ENCODE data around the gene QKI. TPM values are rescaled to one million over a fixed set of nuclear protein-coding genes. Genes with fewer than 3 reads are reported as not detected.
"Not testable (repeated sequence)": the region's sequence is repeated elsewhere in the genome, so short reads cannot be mapped to it uniquely, and the experiment has no call there.

Gene QKI
- not detected in 2 replicates for total RNA-seq (2014; rRNA removed; shearing (Covaris generic))

DNA sequence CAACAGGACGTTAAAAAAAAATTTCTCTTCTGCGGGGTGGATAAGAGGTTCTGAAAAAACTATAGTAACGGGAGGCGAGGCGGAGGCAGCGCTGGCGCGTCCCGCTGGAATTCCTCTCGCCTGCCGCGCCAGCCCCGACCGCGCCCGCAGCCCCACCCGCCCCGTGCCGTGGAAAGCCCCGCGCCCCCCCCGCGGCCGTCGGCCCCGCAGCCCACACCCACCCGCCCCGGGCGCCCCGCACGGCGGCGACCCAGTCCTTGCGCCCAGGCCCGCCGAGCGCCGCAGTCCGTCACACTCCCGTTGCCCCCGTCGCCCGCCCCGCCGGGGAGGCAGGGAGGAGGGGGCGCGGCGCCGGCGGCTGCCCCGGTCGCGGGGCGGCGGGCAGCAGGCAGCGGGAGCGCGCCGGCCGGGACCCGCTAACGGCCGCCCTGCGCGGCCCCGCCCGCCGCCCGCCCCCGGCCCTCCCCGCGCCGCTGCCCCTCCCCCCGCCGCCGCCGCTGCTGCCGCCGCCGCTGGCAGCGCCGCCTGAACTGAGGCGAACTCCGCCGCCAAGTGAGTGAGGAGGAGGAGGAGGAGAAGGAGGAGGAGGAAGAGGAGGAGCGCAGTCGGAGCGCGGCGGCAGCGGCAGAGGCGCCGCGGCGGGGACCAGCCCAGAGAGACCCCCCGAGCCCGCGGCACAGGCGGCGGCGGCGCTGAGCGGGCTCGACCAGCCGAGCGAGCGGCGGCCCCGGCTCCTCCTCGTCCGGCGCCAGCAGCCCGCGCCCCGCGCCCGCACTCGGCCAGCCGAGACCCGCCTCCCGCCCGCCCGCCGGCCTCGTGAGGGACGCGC, at the start of gene QKI:
Gene QKI, plus strand, starts transcription at position 602 of the 829 bp plus-strand sequence. CDS start 476 bp downstream, outside the sequence.
- DNase-seq (ENCODE audit: low spot score), result no peak

DNA sequence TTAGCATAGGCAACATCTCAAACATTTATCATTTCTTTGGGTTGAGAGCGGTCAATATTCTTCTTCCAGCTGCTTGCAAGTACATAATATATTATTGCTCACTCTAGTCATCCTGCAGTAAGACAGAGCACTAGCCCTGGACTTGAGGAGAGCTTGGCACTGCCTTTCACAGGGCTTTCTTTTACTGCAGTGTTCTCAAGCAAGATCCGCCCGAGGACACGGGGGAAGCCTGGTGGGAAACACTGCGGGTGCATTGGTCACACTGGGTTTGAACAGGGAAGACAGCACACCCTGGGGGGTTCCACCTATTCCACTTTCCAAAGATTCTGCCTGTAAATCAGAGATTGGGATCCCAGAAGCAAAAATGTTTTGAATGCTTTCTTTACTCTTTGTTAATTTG, 48.2 kb upstream of the QKI start:
- no peak for DNase-seq (ENCODE audit: low spot score)

DNA sequence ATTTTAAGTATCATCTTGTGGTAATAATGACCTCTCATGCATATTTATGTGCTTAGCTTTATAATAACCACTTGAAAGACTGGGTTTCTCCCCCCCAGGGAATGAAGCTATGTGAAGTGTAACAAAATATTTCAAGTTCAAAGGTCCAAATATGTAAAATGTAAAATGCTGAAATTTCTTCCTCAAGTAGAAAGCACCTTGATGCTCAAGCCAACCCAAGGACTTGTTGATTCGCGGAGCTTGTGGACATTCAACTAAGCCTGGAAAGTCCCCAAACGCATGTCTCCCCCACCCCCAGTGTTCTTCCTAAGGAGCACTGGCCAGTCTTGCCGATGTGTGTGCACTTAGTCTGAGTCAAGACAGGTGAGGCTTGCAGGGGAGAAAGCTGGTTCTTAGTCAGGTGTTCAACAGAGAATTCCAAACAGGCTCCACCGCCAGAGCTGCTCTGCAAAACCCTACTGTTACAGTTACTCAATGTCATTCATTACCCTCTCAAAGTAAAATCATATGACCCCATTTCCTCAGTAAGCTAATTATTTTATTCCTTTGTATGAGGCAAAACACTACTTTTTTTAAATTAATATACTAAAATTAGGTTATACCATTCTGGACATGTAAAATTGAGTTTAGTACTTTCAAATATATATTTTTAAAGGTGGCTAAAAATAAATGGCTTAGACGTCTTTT, 46.9 kb upstream of the QKI start:
- DNase-seq (ENCODE audit: low spot score), result no peak

DNA sequence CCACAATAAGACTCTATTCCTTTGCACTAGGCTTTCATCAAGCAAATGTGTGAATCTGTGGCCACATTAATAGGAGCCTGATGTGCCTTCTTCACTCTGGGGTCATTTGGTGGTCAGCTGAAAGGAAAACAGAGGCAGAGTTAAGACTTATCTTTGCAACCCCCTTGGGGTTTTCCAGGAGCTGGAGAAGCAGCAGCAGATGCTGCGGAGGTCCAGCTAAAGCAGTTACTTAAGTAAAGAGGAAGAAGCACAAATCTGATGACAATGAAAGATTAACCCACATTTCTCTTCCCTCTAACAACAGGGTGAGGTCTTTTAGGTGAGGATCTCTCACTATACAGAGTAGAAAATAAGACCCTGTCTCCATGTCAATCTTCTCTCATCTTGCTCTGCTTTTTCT, 45.4 kb upstream of the QKI start:
- DNase-seq (ENCODE audit: low spot score), result no peak

DNA sequence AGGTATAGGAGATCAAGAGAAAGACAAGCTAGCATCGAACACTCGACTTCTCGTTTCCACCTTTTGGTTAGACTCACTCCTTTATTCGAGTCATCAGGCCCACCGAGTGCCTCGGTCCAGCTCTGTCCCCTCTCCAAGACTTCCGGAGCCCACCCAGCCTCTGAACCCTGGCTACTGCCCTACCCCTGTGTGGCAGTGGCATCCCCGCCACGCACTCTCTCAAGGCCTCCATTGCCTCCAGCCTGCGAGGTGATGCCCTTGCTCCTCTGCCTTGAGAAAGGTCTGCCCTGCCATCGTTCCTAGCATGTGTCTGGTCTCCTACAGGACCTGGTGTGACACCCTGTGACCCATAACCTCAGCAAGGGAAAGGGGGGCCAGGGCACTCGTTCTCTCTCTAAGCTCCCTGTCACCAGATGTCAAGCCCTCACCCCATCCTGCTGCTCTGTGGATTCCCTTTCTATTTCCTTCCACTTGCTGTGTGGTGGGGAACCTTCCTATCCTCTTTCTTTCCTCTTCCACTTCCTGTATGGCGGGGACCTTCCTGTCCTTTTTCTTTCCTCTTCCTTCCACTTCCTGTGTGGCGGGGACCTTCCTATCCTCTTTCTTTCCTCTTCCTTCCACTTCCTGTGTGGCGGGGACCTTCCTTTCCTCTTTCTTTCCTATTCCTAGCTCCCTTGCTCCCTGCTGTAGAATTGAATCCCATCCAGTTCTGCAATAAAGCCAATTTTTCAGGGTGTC, 44.7 kb upstream of the QKI start:
- DNase-seq (ENCODE audit: low spot score), result no peak

DNA sequence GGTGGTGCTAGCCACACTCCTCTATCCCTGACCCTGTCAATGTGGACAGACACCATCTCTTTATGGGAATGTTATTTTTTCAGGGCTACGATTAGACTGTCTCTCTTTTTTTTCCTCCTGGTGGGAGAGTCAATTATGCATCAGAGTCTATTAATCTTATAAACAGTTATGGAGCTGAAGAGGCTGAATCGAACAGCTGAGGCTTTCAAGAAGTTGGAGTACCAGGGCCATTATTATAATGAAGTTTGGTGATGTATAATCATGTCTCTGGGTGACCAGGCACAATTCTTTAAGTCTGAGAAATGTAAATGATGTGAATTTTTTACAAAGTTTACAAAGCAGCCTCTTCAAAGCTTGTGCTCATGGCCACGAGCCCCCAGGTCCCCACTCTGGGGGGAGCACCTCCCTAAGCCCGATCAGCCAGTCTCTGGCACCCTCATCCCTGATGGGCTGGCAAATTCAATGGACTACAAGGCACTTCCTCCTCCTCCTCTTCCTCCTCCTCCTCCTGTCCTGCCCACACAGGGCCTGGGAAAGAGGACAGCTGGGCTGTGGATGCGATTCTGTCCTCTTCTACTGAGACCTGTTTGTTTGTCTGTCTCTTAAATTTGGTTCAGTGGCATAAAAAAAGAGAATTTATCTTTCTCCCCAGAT, 43.9 kb upstream of the QKI start:
- DNase-seq (ENCODE audit: low spot score), result no peak

DNA sequence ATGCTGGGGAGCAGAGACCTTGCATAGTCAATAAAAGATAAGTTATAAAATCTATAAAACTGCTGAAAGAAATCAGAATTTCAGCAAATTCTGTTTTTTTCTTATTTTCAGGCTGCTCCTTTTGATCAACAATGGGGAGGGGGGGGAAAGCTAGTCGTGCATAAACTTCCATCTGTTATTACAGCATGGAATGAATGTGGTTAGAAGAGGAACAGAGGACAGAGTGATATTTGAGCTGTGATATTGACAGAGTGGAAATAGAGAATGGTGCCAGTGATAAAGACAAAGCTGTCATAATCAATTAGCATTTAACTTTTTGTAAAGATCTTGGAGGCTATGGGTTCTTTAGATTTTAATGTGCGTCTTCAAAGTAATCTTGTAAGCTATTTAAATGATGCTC, 43.4 kb upstream of the QKI start:
- no peak for DNase-seq (ENCODE audit: low spot score)

DNA sequence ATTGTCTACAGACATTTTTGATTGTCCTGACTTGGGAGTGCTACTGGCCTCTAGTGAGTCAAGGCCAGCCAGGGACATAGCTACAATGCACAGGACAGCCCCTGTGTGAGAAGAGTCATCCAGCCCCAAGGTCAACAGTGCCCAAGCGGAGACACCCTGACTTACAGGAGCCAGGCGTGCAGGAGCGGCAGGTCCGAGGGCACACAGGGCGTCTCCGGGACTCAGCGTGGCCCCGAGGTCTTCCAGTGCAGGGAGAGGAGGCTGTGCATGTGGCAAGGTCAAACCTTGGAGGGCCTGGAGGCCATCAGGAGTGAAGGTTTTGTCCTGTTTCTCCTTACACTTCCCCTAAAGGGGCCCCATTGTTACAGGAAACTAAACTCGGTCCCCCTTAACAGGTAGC, 41.3 kb upstream of the QKI start:
- DNase-seq (ENCODE audit: low spot score), result no peak

DNA sequence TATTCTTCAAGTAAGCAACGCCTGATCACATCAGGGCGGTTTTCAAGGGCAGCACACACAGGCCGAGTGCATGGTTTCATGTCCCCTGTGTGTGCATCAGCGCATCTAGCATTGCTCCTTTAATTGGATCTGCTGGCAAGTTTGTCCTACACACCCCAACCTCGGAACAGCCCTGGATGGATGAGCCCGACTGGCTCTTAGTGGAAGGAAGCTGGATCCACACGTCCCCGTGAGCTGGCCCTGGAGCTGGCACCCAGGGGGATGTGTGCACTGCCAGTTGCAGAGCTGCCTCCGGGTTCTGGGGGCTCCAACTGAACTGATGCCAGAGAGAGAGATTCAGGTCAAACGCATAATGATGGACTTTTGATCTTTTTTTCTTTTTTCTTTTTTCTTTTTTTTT, 39.2 kb upstream of the QKI start:
- DNase-seq (ENCODE audit: low spot score), result no peak

DNA sequence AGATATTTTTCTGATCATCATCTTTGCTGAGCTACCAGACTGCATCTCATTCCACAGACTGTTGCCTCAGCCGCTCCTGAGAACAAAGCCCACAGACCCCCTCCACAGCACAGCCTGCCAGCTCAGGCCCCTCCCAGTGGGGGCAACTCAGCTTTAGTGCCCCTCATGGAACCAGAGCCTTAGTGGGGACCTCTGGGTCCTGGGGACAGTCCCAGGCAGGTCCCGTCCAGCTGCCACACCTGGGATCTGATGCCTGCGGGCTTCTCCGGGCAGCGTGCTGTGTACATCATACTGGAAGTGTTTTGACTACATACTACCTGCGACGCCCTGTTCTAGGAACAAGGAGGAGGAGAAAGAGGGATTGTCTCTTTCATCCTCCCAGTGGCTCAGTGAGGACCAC, 38.3 kb upstream of the QKI start:
- no peak for DNase-seq (ENCODE audit: low spot score)

DNA sequence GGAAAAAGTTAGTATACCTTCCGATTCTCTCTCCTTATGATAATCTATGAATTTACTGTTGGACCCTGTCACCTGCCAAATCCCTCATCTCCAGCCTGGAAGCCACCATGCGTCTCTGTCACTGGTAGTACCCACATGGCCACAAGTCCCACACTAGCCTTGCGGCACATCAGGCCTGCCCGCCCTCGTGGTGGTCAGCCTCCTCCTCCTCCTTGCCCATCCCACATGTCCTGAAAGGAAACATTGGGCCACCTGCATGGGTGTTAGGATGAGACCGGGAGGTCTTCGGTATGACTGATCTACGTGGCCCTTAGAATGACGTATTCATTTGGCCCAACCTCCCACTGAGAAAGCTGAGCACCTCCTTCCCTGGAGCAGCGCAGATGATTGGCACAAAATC, 37.0 kb upstream of the QKI start:
- DNase-seq (ENCODE audit: low spot score), result no peak

DNA sequence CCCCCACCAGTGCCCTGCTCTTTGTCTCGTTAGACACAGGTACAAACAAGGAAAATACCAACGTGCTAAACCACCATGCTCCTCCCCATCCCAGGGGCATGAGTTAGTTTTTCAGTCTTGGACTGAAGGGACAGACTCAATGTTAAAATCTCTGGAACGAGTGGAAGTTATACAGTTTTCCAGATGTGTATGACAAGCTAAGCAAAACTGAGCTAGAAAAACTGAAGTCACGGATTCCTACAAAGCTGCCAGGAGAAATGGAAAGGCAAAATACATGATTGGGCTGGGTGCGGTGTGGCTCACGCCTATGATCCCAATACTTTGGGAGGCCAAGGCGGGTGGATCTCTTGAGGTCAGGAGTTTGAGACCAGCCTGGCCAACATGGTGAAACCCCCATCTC, 34.3 kb upstream of the QKI start:
- DNase-seq (ENCODE audit: low spot score), result no peak

DNA sequence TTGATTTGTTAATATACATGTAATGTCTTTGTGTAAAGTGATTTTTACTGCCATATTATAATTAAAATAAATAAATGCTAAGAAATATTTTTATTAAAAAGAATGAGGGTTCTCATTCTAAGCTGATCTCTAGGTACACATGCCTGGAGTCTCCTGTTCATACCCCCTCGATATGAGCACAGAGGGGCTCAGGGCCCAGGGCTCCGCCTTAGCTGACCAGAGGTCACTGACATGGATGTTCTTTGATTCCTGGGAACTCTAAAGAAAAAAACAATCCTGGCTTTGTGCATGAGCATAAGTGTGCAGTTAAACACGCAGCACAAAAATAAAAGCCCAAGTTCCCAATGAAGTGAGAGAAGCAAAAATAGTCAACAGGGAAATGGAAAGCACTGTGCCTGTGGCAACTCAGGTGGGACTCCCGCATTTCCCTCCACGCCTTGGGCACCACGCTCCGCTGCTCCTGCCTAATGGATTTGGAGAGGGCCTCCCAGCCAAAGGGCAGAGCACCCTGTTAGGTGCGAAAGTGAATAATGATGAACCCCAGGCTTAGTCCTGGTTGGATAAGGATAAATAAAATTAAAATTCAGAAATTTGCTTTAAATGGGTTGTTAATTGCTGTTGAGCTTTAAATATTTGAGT, 33.3 kb upstream of the QKI start:
- DNase-seq (ENCODE audit: low spot score), result no peak

DNA sequence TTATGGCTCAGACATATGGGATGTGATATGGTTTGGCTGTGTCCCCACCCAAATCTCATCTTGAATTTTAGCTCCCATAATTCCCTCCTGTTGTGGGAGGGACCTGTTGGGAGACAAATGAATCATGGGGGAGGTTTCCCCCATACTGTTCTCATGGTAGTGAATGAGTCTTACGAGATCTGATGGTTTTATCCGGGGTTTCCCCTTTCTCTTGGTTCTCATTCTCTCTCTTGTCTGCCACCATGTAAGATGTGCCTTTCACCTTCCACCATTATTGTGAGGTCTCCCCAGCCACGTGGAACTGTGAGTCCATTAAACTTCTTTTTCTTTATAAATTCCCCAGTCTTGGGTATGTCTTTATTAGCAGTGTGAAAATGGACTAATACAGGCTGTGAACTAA, 31.1 kb upstream of the QKI start:
- not testable (repeated sequence) for DNase-seq (ENCODE audit: low spot score)

DNA sequence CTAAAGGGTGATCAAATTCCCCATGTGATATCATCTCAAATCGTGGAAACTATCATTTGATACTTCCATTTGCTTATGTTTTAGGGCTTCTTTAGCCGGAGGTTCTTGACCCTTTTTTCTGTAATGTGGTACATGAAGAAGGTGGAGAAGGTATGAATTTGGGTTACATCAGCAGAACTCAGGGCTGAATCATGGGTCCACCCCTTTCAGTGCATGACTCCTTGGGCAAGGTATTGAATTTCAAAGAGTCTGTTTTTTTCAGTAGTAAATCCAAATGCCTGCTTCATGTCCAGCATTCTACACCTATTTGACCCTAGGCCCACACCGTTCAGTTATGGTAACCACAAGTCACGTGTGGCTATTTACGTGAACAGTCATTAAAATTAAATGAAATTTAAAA, 30.6 kb upstream of the QKI start:
- DNase-seq (ENCODE audit: low spot score), result no peak

DNA sequence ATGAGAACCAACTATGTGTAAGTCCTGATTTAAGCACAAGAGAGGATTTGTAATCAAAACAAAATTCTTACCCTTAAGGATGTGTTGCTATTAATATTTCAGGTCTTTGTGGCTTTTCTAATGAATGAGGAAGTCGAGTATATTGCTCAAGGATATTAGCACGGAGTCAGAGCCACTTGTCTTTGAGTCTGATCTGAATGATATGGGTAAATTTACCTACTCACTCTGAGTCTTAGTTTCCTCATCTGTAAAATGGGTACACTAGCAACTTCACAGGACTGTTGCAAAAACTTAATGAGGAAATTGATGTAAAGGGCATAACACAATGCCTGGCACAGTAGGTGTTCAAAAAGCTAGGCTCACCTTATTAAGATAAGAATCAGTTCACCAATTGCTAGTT, 30.0 kb upstream of the QKI start:
- DNase-seq (ENCODE audit: low spot score), result no peak

DNA sequence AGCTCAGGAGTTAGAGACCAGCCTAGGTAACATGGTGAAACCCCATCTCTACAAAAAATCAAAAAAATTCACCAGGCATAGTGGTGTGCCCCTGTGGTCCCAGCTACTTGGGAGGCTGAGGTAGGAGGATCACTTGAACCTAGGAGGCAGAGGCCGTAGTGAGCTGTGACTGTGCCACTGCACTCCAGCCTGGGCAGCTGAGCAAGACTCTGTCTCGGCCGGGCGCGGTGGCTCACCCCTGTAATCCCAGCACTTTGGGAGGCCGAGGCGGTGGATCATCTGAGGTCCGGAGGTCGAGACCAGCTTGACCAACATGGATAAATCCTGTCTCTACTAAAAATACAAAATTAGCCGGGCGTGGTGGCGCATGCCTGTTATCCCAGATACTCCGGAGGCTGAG, 29.0 kb upstream of the QKI start:
- DNase-seq (ENCODE audit: low spot score), result not testable (repeated sequence)

DNA sequence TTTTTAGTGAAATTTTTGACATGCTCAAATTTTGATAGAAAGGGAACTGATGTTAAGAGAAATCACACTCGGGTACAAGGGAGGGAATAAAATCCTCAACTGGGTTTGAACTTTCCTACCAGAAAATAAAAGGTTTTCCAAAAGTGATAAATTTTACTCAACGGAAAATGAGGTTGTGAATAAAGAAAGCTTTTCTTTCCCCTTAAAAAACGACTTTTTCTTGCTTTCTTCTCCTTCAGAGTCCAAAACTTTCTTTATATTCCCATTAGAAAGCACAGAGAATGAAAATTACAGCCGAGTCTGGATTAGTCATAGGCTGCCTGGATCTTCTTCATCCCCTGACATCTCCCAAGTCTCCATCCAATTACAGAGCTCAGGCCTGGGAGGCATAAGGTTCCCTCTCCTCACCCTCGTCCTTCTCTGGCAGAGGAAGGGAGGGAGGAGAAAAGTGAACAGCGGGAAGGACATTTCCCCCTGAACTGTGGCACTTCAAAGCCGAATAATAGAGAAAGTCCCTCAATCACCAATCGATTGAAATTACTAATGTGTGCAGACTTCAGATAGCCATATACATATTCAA, 28.1 kb upstream of the QKI start:
- no peak for DNase-seq (ENCODE audit: low spot score)

DNA sequence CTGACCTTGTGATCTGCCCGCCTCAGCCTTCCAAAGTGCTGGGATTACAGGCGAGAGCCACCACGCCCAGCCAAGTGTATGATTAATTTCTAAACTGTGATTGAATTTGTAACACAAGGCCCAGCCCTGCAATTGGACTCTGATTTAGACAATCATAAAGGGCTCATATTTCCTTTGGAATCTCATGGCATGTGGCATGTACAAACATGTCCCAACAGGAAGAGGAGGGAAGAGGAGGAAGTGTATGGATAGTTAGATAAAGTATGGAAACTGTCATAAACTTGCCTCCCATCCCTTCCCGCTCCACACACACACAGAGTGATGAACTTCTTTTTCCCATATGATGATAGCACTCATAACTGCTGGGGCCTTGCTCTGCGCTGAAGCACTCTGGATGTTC, 27.2 kb upstream of the QKI start:
- DNase-seq (ENCODE audit: low spot score), result no peak

DNA sequence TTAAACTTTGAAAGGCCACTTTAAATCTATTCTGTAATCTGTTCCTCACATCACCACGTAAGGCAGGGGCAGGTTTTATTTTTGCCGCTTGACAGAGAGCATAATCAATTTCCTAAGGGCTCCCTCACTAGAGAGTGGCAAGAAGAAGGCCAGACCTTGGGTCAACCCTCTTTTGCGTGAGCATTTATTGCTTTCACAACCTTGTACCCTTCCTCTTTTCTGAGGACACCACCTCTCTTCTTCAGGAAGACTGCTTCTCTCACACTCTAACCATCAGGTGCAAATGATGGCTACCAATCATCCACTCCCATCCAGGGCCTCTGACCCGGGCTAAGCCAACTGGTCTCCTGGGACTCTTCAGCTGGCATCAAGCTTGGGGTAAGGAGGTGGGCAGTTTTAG, 25.2 kb upstream of the QKI start:
- DNase-seq (ENCODE audit: low spot score), result no peak

DNA sequence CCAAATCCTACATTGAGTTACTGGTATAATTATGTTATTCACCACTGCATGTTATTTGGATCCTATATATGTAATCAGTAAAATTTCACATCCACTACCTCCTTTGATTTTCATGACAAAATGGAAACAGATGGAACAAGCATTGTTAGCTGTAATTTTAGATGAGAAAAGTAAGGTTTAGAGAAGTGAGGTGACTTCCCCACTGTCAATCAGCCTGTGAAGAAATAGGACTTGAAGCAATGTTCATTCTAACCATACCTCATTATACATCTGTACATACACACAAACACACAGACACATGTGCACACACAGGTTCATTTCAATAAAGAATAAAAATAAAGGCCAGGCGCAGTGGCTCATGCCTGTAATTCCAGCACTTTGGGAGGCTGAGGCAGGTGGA, 23.7 kb upstream of the QKI start:
- DNase-seq (ENCODE audit: low spot score), result no peak

Measured in HT-29 (cell line).